Astrocyte of the spinal cord (primary cell): ENCODE results near the gene PCBP4.
A peak's percentile ranks its signal among the peaks of the same experiment; 100 is the strongest.

Source experiments
- DNase-seq: peaks from one replicate; pipeline ENCODE4 v3.0.0; 2011; ENCODE audit warnings: low read depth, low spot score
- H3K4me3 ChIP-seq: 2 replicates; pipeline ENCODE4 v1.5.1; 2011; ENCODE audit warnings: low read depth, mild to moderate bottlenecking, low read length, moderate library complexity
- in situ Hi-C: cut with HindIII; loops from 2 replicates; pipeline ENCODE4 v1.10.0; 2017; ENCODE audit warnings: low sequenced_read_pairs
- TF ChIP-seq, protein P1 (sequence below): IDR thresholded peaks from 2 replicates; pipeline ENCODE4 v1.5.1; 2012; ENCODE audit warnings: low read depth, mild to moderate bottlenecking, low read length, inconsistent platforms

The PCBP4 gene

DNA sequence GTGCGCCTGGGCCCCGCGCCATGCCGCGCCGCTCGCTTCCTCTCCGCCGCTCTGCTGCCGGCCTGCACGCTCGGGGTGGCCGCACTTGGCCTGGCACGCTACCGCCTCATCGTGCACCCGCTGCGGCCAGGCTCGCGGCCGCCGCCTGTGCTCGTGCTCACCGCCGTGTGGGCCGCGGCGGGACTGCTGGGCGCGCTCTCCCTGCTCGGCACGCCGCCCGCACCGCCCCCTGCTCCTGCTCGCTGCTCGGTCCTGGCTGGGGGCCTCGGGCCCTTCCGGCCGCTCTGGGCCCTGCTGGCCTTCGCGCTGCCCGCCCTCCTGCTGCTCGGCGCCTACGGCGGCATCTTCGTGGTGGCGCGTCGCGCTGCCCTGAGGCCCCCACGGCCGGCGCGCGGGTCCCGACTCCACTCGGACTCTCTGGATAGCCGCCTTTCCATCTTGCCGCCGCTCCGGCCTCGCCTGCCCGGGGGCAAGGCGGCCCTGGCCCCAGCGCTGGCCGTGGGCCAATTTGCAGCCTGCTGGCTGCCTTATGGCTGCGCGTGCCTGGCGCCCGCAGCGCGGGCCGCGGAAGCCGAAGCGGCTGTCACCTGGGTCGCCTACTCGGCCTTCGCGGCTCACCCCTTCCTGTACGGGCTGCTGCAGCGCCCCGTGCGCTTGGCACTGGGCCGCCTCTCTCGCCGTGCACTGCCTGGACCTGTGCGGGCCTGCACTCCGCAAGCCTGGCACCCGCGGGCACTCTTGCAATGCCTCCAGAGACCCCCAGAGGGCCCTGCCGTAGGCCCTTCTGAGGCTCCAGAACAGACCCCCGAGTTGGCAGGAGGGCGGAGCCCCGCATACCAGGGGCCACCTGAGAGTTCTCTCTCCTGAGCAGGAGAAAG lies 11.1 kb downstream of the PCBP4 start:
- in situ Hi-C loops, result no loop called here
- TF ChIP-seq, protein P1, sequence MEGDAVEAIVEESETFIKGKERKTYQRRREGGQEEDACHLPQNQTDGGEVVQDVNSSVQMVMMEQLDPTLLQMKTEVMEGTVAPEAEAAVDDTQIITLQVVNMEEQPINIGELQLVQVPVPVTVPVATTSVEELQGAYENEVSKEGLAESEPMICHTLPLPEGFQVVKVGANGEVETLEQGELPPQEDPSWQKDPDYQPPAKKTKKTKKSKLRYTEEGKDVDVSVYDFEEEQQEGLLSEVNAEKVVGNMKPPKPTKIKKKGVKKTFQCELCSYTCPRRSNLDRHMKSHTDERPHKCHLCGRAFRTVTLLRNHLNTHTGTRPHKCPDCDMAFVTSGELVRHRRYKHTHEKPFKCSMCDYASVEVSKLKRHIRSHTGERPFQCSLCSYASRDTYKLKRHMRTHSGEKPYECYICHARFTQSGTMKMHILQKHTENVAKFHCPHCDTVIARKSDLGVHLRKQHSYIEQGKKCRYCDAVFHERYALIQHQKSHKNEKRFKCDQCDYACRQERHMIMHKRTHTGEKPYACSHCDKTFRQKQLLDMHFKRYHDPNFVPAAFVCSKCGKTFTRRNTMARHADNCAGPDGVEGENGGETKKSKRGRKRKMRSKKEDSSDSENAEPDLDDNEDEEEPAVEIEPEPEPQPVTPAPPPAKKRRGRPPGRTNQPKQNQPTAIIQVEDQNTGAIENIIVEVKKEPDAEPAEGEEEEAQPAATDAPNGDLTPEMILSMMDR, result peak; percentile 56
- peak; percentile 38 for DNase-seq
- H3K4me3 ChIP-seq, result no peak overlapping the region

DNA sequence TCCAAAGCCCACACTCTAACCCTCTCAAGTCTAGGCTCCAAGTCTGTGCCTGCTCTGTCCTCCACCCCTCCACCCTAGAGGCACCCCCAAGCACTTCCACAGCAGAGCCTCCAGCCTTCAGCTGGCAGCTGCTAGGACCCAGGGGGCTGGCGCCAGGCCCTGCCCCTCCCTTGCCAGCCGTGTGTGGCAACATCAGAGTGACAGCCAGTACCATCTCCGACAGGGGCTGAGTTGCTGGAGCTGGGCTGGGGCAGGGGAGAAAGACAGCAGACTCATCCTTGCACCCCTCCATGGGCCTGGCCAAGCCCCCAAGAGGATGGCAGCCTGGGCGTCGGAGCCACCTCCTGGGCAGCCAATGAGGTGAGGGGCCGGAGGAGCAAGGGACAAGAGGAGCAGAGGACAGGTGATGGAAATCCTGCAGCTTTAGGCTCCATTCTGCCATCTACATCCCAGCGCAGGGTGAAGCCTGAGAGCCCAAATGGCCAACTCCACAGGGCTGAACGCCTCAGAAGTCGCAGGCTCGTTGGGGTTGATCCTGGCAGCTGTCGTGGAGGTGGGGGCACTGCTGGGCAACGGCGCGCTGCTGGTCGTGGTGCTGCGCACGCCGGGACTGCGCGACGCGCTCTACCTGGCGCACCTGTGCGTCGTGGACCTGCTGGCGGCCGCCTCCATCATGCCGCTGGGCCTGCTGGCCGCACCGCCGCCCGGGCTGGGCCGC lies 11.9 kb downstream of the PCBP4 start, which contains the start of gene GPR62:
TSS of gene GPR62 (plus strand) at position 207 of the 718 bp plus-strand sequence. CDS start at position 479, 272 bp downstream.
- no peak within 1 kb of the TSS for H3K4me3 ChIP-seq
- in situ Hi-C loops, result no loop called here
- no peak for DNase-seq
- TF ChIP-seq, protein P1, result no peak

DNA sequence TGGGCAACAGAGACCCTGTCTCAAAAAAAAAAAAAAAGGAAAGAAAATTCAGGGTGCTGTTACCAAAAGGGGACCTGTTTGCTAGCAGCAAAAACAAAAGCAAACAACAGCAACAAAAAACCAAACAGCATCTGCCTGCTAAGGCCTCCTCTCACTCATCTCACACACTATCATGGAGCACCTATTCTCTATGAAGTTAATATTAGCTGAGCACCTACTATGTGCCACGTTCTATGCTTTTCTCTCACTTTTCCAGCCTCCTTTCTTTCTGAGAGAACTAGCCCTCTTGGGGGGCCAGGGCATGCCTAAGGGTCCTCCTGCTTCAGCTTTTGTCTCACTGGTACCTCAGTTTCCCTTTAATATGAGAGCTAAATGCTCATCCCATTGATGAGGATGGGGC lies 12.5 kb downstream of the PCBP4 start:
- TF ChIP-seq, protein P1, result no peak
- no peak for DNase-seq
- in situ Hi-C loops, result no loop called here
- H3K4me3 ChIP-seq, result no peak overlapping the region

DNA sequence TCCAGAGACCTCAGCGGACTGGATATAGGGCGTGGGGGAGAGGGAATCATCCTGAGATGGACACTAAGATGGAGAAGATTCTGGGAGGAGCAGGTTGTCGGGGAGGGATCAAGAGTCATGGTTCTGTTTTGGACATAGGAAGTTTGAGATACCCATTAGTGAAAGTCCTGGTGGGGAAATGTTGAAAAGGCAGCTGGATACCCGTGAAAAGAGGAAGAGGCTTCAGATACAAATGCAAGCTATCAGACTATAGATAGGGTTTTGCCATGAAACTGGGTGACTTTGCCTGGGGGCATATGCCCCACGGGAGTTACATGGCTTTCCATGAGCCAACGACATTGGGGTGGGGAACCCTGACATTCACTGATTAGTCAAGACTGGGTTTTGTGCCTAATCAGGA lies 13.1 kb downstream of the PCBP4 start:
- H3K4me3 ChIP-seq, result no peak overlapping the region
- DNase-seq, result no peak
- in situ Hi-C loops, result no loop called here
- TF ChIP-seq, protein P1, result no peak

DNA sequence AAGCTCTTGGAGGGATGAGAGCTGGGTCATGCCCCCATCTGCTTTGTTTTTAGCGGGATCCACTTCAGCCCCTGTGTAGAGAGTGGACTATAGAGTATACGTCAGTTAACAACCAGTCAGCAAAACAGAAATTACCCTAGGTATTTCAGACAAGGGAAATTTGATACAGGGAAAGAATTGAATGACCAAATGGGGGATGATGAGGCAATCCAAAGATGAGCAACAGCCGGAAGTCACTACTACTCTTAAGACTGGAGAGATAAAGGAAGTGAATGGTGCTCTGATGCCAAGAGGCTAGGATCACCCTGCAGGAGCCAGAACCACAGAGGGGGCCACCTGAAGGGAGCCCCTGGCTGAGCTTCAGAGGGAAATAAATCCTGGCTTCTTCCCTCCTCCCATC lies 13.8 kb downstream of the PCBP4 start:
- TF ChIP-seq, protein P1, result no peak
- in situ Hi-C loops, result no loop called here
- H3K4me3 ChIP-seq, result no peak overlapping the region
- peak; percentile 62 for DNase-seq

DNA sequence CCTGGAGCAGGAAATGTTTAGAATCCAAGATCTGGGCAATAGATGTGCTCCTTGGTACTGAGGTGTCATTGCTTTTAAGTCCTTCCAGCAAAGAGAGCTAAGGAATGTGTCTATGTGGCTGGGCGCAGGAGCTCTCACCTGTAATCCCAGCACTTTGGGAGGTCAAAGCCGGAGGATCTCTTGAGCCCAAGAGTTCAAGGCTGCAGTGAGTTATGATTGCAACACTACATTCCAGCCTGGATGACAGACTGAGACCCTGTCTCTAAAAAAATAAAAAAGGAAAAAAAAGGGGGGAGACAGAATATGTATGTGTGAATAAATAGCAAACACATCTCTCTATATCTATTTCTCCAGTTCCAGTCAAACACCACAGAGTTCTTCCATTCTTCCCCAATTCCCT lies 16.4 kb downstream of the PCBP4 start:
- no peak overlapping the region for H3K4me3 ChIP-seq
- TF ChIP-seq, protein P1, result no peak
- no peak for DNase-seq
- in situ Hi-C loops, result no loop called here
